H1 (cell line): ENCODE results near the gene BATF3. TPM values are rescaled to one million over a fixed set of nuclear protein-coding genes. Genes with fewer than 3 reads are reported as not detected.

Experiments
- CTCF ChIA-PET: fragments of 300-600 bp; sonication (Branson Sonifier 250); formaldehyde crosslinking; loops from one replicate; lab custom pipeline; 2021; ENCODE audit not compliant: partially characterized antibody; lab: Charles Lee
- POLR2A ChIA-PET: fragments of 300-600 bp; sonication (Branson Sonifier 250); formaldehyde crosslinking; loops from one replicate; lab custom pipeline; 2021; ENCODE audit warnings: inconsistent platforms; ENCODE audit not compliant: partially characterized antibody; lab: Charles Lee
- DNase-seq, 2 experiments: peaks; one replicate each; pipeline versions ENCODE4 v3.0.0 to v3.0.0-alpha.2; 2010 to 2022; ENCODE audit warnings: low spot score in 2 of 2, low read depth in 1 of 2, mixed read lengths in 1 of 2
- FAIRE-seq: peaks from 2 replicates; lab custom pipeline; 2011; peaks lifted over from hg19 to GRCh38; lab: Jason Lieb, UNC
- H2AFZ ChIP-seq: 2 replicates; pipeline ENCODE4 v1.8.1; 2012; ENCODE audit warnings: low read length, inconsistent platforms
- H2AK5ac ChIP-seq: 2 replicates; pipeline ENCODE4 v1.6.1; 2013; ENCODE audit warnings: low read depth, low read length
- H2BK120ac ChIP-seq: replicated peaks from 2 replicates; pipeline ENCODE3; 2013; ENCODE audit warnings: low read depth, low read length, inconsistent platforms
- H2BK12ac ChIP-seq: 2 replicates; pipeline ENCODE4 v1.6.1; 2013; ENCODE audit warnings: low read depth, low read length
- H2BK15ac ChIP-seq: 2 replicates; pipeline ENCODE4 v1.6.1; 2013; ENCODE audit warnings: low read length
- H2BK20ac ChIP-seq: 2 replicates; pipeline ENCODE4 v1.6.1; 2013; ENCODE audit warnings: low read length
- H2BK5ac ChIP-seq: 2 replicates; pipeline ENCODE4 v1.6.1; 2013; ENCODE audit warnings: low read depth, low read length
- H3K14ac ChIP-seq: 2 replicates; pipeline ENCODE4 v1.6.1; 2013; ENCODE audit warnings: inconsistent platforms; ENCODE audit not compliant: insufficient read length
- H3K18ac ChIP-seq: 2 replicates; pipeline ENCODE4 v1.6.1; 2013; ENCODE audit warnings: low read length; ENCODE audit errors: extremely low read depth
- H3K23ac ChIP-seq: 2 replicates; pipeline ENCODE4 v1.6.1; 2013; ENCODE audit warnings: inconsistent platforms; ENCODE audit not compliant: insufficient read length
- H3K23me2 ChIP-seq: 2 replicates; pipeline ENCODE4 v1.6.1; 2013; ENCODE audit warnings: low read depth, low read length
- H3K27ac ChIP-seq: 2 replicates; pipeline ENCODE4 v1.6.1; 2011; ENCODE audit warnings: low read depth, low read length, inconsistent platforms
- H3K27me3 ChIP-seq, 4 experiments: replicated peaks in 1 of 4; 1 replicate in 1 of 4; 2 replicates in 3 of 4; pipeline versions ENCODE4 v1.6.1 to v1.8.1; 2011 to 2013; ENCODE audit warnings: low read length in 3 of 4, mild to moderate bottlenecking in 3 of 4, inconsistent platforms in 2 of 4, mixed read lengths in 2 of 4, moderate library complexity in 1 of 4; ENCODE audit not compliant: control insufficient read depth in 3 of 4, insufficient read depth in 3 of 4; ENCODE audit errors: extremely low read depth in 1 of 4
- H3K36me3 ChIP-seq, 4 experiments: 2 replicates each; pipeline versions ENCODE4 v1.6.1 to v1.8.1; 2011 to 2013; ENCODE audit warnings: mild to moderate bottlenecking in 4 of 4, low read length in 3 of 4, moderate library complexity in 2 of 4, control low read depth in 1 of 4, inconsistent platforms in 1 of 4; ENCODE audit not compliant: insufficient read depth in 4 of 4, control insufficient read depth in 2 of 4
- H3K4ac ChIP-seq: replicated peaks from 2 replicates; pipeline ENCODE3; 2013; ENCODE audit warnings: low read length, low read depth, mixed read lengths, inconsistent platforms; ENCODE audit not compliant: insufficient read length
- H3K4me1 ChIP-seq, 4 experiments: replicated peaks in 1 of 4; 1 replicate in 1 of 4; 2 replicates in 3 of 4; pipeline versions ENCODE4 v1.6.1 to v1.8.1; 2011 to 2013; ENCODE audit warnings: low read length in 3 of 4, inconsistent platforms in 2 of 4, mixed read lengths in 1 of 4; ENCODE audit not compliant: insufficient read depth in 4 of 4, control insufficient read depth in 3 of 4
- H3K4me2 ChIP-seq, 2 experiments: 2 replicates each; pipeline versions ENCODE4 v1.6.1 to v1.8.1; 2011 to 2013; ENCODE audit warnings: low read depth in 2 of 2, low read length in 2 of 2, control low read depth in 1 of 2, inconsistent platforms in 1 of 2, mild to moderate bottlenecking in 1 of 2; ENCODE audit not compliant: insufficient read depth in 1 of 2
- H3K4me3 ChIP-seq, 4 experiments: fragments of 200-600, 300-600 bp in 1 of 4; sonication (generic), shearing (Covaris generic), sonication (Bioruptor Twin) in 1 of 4; 2 replicates each; pipeline versions ENCODE4 v1.5.1 to v1.8.1; 2011 to 2016; ENCODE audit warnings: low read length in 4 of 4, low read depth in 3 of 4, control low read depth in 2 of 4, inconsistent platforms in 2 of 4, mild to moderate bottlenecking in 2 of 4, mixed read lengths in 1 of 4, moderate library complexity in 1 of 4; ENCODE audit not compliant: insufficient read depth in 2 of 4; ENCODE audit errors: extremely low read depth in 1 of 4
- H3K56ac ChIP-seq: replicated peaks from 2 replicates; pipeline ENCODE3; 2013; ENCODE audit warnings: low read depth, mild to moderate bottlenecking, mixed read lengths, low read length, inconsistent platforms; ENCODE audit not compliant: insufficient read length
- H3K79me1 ChIP-seq: 2 replicates; pipeline ENCODE4 v1.6.1; 2013; ENCODE audit warnings: low read depth, low read length, control low read depth
- H3K79me2 ChIP-seq, 2 experiments: 2 replicates each; pipeline versions ENCODE4 v1.6.1 to v1.8.1; 2012 to 2013; ENCODE audit warnings: low read length in 2 of 2, mild to moderate bottlenecking in 2 of 2, inconsistent platforms in 1 of 2; ENCODE audit not compliant: insufficient read depth in 2 of 2, control insufficient read depth in 1 of 2
- H3K9ac ChIP-seq, 4 experiments: replicated peaks in 1 of 4; 1 replicate in 1 of 4; 2 replicates in 3 of 4; pipeline versions ENCODE4 v1.6.1 to v1.8.1; 2011 to 2013; ENCODE audit warnings: low read depth in 3 of 4, low read length in 3 of 4, control low read depth in 2 of 4, mild to moderate bottlenecking in 2 of 4, moderate library complexity in 2 of 4, inconsistent platforms in 1 of 4; ENCODE audit errors: extremely low read depth in 1 of 4
- H3K9me3 ChIP-seq, 2 experiments: 2 replicates each; pipeline versions ENCODE4 v1.6.1 to v1.8.1; 2012 to 2013; ENCODE audit warnings: mild to moderate bottlenecking in 2 of 2, moderate library complexity in 2 of 2, control low read depth in 1 of 2, inconsistent platforms in 1 of 2, low read depth in 1 of 2, low read length in 1 of 2, mixed read lengths in 1 of 2; ENCODE audit not compliant: insufficient read depth in 2 of 2
- H4K20me1 ChIP-seq, 2 experiments: replicated peaks in 1 of 2; 2 replicates each; pipeline versions ENCODE3 to v1.8.1; 2011 to 2013; ENCODE audit warnings: inconsistent platforms in 2 of 2, low read length in 2 of 2, mild to moderate bottlenecking in 1 of 2; ENCODE audit not compliant: insufficient read depth in 2 of 2, control insufficient read depth in 1 of 2
- H4K5ac ChIP-seq: 2 replicates; pipeline ENCODE4 v1.6.1; 2013; ENCODE audit warnings: low read length, low read depth, mixed read lengths, inconsistent platforms; ENCODE audit not compliant: insufficient read length
- H4K8ac ChIP-seq: 2 replicates; pipeline ENCODE4 v1.8.0; 2013; ENCODE audit warnings: mild to moderate bottlenecking, moderate library complexity, low read length, inconsistent platforms; ENCODE audit not compliant: insufficient read depth; ENCODE audit errors: extremely low read depth
- H4K91ac ChIP-seq: replicated peaks from 2 replicates; pipeline ENCODE3; 2013; ENCODE audit warnings: low read length, mixed read lengths, inconsistent platforms; ENCODE audit not compliant: insufficient read length
- BCL11A ChIP-seq, 2 experiments: IDR thresholded peaks; one replicate each; pipeline ENCODE4 v1.6.1; 2011; ENCODE audit warnings: low read depth in 2 of 2, low read length in 2 of 2, mild to moderate bottlenecking in 2 of 2
- CBX8 ChIP-seq: fragments of 300-800, 300-1000 bp; sonication (generic); IDR thresholded peaks from 2 replicates; pipeline ENCODE4 v1.7.1; 2016; ENCODE audit warnings: low read depth, low read length, borderline replicate concordance
- CTBP2 ChIP-seq: IDR thresholded peaks from 2 replicates; pipeline ENCODE4 v1.7.0; 2011; ENCODE audit warnings: borderline replicate concordance, mild to moderate bottlenecking, moderate library complexity, mixed read lengths, low read length; ENCODE audit not compliant: insufficient read depth, insufficient read length
- EGR1 ChIP-seq: IDR thresholded peaks from 2 replicates; pipeline ENCODE4 v1.6.1; 2011; ENCODE audit warnings: low read depth, low read length, borderline replicate concordance
- GABPA ChIP-seq: IDR thresholded peaks from 2 replicates; pipeline ENCODE4 v1.6.1; 2011; ENCODE audit warnings: mild to moderate bottlenecking, low read length, moderate library complexity, borderline replicate concordance; ENCODE audit not compliant: insufficient read depth
- HDAC2 ChIP-seq, 2 experiments: fragments of 300-600 bp in 1 of 2; sonication (generic) in 1 of 2; IDR thresholded peaks; 2 replicates each; pipeline ENCODE4 v1.6.1; 2011 to 2012; ENCODE audit warnings: low read depth in 2 of 2, low read length in 2 of 2, mild to moderate bottlenecking in 2 of 2, moderate library complexity in 2 of 2, borderline replicate concordance in 1 of 2, inconsistent platforms in 1 of 2
- NANOG ChIP-seq: IDR thresholded peaks from 2 replicates; pipeline ENCODE4 v1.6.1; 2011; ENCODE audit warnings: low read length, low read depth, mild to moderate bottlenecking, inconsistent platforms; ENCODE audit not compliant: insufficient read depth, poor library complexity, severe bottlenecking
- RFX5 ChIP-seq: IDR thresholded peaks from 2 replicates; pipeline ENCODE4 v1.6.1; 2011; ENCODE audit warnings: low read depth, low read length, improper control_type of control experiment, borderline replicate concordance
- RNF2 ChIP-seq: fragments of 200-900, 300-1000 bp; sonication (generic); IDR thresholded peaks from 2 replicates; pipeline ENCODE4 v1.7.1; 2016; ENCODE audit warnings: borderline replicate concordance, low read depth, mild to moderate bottlenecking, antibody characterized with exemption, low read length; ENCODE audit not compliant: poor library complexity, severe bottlenecking; ENCODE audit errors: missing control alignments
- SIN3A ChIP-seq, 2 experiments: IDR thresholded peaks in 1 of 2; conservative IDR thresholded peaks in 1 of 2; 2 replicates each; pipeline ENCODE4 v1.6.1; 2011 to 2012; ENCODE audit warnings: low read length in 2 of 2, improper control_type of control experiment in 1 of 2, low read depth in 1 of 2, mild to moderate bottlenecking in 1 of 2
- SP4 ChIP-seq: IDR thresholded peaks from 2 replicates; pipeline ENCODE4 v1.6.1; 2012; ENCODE audit warnings: low read length, inconsistent platforms
- SUZ12 ChIP-seq: fragments of 200-600 bp; sonication (generic); IDR thresholded peaks from 2 replicates; pipeline ENCODE4 v1.6.1; 2012; ENCODE audit warnings: mild to moderate bottlenecking, inconsistent platforms, low read length, moderate library complexity, mixed read lengths
- TAF1 ChIP-seq: IDR thresholded peaks from 2 replicates; pipeline ENCODE4 v1.6.1; 2011; ENCODE audit warnings: mild to moderate bottlenecking, low read depth, low read length
- TEAD4 ChIP-seq: IDR thresholded peaks from 2 replicates; pipeline ENCODE4 v1.6.1; 2012; ENCODE audit warnings: low read depth, low read length, inconsistent platforms, mixed read lengths
- WGBS, 2 experiments: shearing (Covaris generic) in 1 of 2; methylation state at CpG; one replicate each; pipeline versions ENCODE4 v1.1.6 to v1.1.7; 2013 to 2015; ENCODE audit warnings: low lambda C conversion rate in 2 of 2, mixed read lengths in 2 of 2, inconsistent platforms in 1 of 2, low coverage in 1 of 2, missing lambda C conversion rate in 1 of 2; ENCODE audit not compliant: insufficient replicate concordance in 2 of 2, insufficient coverage in 1 of 2, insufficient read length in 1 of 2; ENCODE audit errors: extremely low coverage in 1 of 2, missing lambda C conversion rate in 1 of 2; 5-methylcytosine and 5-hydroxymethylcytosine counted together
- polyA plus RNA-seq, 7 experiments: library from polyadenylated mRNA; depleted of rRNA in 3 of 7; stranded (reverse) in 5 of 7; unstranded in 2 of 7; fragments of >200 nt in 5 of 7; fragments of 200-250 nt in 2 of 7; gene quantifications; 1 replicate in 5 of 7; 2 replicates in 1 of 7; 4 replicates in 1 of 7; pipeline versions ENCODE4 v1.2.1 to v1.2.3, GENCODE V29; 2011 to 2013; ENCODE audit warnings: missing spikeins in 2 of 7, mixed read lengths in 2 of 7
- total RNA-seq: library from RNA; stranded (reverse); fragmentation: NEBNext Ultra II Directional; extraction: Animal tissue kit (Norgen Biotek cat#: 25700); gene quantifications from 2 replicates; pipeline ENCODE4 v1.2.1, GENCODE V29; 2021

BATF3 gene
- total and polyA plus RNA-seq, 2 of the 8 experiments (the other 6 are each of a cell fraction or from before 2014, with no cell fraction given), result 6.3 TPM

DNA sequence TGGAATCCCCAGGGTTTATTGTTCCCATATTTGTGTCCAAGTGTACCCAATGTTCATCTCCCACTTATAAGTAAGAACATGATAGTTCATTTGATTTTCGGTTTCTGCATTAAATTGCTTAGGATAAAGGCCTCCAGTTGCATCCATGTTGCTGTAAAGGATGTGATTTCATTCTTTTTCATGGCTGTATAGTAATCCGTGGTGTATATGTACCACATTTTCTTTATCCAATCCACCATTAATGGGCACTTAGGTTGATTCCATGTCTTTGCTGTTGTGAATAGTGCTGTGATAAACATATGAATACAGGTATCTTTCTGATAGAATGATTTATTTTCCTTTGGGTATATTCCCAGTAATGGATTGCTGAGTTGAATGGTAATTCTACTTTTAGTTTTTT is 20.0 kb upstream of the BATF3 start:
- Histone ChIP-seq H4K8ac (no peak overlapping the region), H3K14ac (no peak overlapping the region), H3K4ac (no peak overlapping the region), H3K18ac (no peak overlapping the region), H3K9me3 (peaks cover 0 to 11% of the 10 kb centered on the region in 2 experiments; a peak in 1 of 4 replicates), H3K36me3 (no peaks in the 10 kb centered on the region; a peak in 1 of 8 replicates), H3K27me3 (no peaks in the 10 kb centered on the region), H3K9ac (no peak overlapping the region), H2AK5ac (no peak overlapping the region), H2BK5ac (no peak overlapping the region), H3K23ac (no peak overlapping the region), H2BK15ac (no peak overlapping the region), H2AFZ (no peak overlapping the region), H4K91ac (no peak overlapping the region), H4K5ac (no peak overlapping the region), H2BK20ac (no peak overlapping the region), H3K4me1 (no peaks in the 10 kb centered on the region), H3K79me2 (no peaks in the 10 kb centered on the region), H2BK120ac (no peak overlapping the region), H3K79me1 (no peaks in the 10 kb centered on the region), H4K20me1 (no peaks in the 10 kb centered on the region), H3K56ac (no peak overlapping the region), H3K27ac (no peak overlapping the region), H3K4me2 (no peak overlapping the region), H3K23me2 (no peaks in the 10 kb centered on the region), H3K4me3 (no peak overlapping the region), H2BK12ac (no peak overlapping the region)
- 92% methylated on average over 2 of the region's 2 CpGs; no CpG with 5 or more reads in 1 of the 2 experiments for WGBS, 2 experiments
- DNase-seq (no peak), FAIRE-seq (no peak)
- CTCF ChIA-PET, result no interaction called here
- POLR2A ChIA-PET, result no interaction called here
- TF ChIP-seq CTBP2, result no peak
- no peak for TF ChIP-seq RFX5
- no peak for TF ChIP-seq CBX8
- TF ChIP-seq SIN3A (conservative IDR thresholded peaks at IDR 0.05 in 1 of 2, IDR thresholded peaks at IDR 0.05 in 1 of 2; ENCODE audit: low read depth in 1 of 2, low read length in 2 of 2), result no peak
- no peak for TF ChIP-seq GABPA
- TF ChIP-seq SUZ12, result no peak
- TF ChIP-seq BCL11A (IDR thresholded peaks at IDR 0.05; ENCODE audit: low read depth in 2 of 2, low read length in 2 of 2), result no peak
- no peak for TF ChIP-seq HDAC2 (IDR thresholded peaks at IDR 0.05; ENCODE audit: borderline replicate concordance in 1 of 2, low read depth in 2 of 2, low read length in 2 of 2)
- no peak for TF ChIP-seq SP4
- TF ChIP-seq TAF1, result no peak
- TF ChIP-seq NANOG, result no peak
- no peak for TF ChIP-seq RNF2
- TF ChIP-seq TEAD4, result no peak
- no peak for TF ChIP-seq EGR1
